ENCODE data around the gene ETV6. TPM values are rescaled to one million over a fixed set of nuclear protein-coding genes. Genes with fewer than 3 reads are reported as not detected.

The ETV6 gene
- total RNA-seq, 2 experiments from 2014 or later: 28.5 to 30.2 TPM

DNA sequence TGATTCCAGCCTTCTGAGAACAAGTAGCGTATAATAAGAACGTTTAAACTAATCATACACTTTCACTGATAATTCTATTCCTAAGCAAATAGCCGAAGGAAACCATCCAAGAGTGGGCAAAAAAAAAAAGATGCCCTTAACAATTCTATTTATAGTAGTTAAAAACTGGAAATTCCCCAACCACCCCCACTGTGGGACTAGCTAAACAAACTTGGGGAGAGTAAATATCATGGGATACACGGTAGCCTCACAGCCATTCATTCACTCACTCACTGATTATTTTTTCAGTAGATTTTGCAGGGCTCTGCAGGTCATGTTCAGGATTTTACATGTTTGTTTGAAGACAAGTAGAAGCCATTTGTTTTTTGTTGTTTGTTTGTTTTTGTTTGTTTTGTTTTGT is 197.0 kb downstream of the ETV6 start:
- H3K9me3 ChIP-seq (ENCODE audit: control insufficient read depth in 1 of 2, insufficient read depth in 1 of 2, low read length in 2 of 2): no peaks in the 10 kb centered on the region
- Mint-ChIP-seq H3K4me1 (ENCODE audit: low read depth) (no peaks in the 10 kb centered on the region), H3K36me3 (ENCODE audit: low read depth) (peaks cover 49% of the 10 kb centered on the region), H3K4me3 (no peak overlapping the region), H3K27me3 (no peaks in the 10 kb centered on the region), H3K27ac (no peak overlapping the region), H3K9me3 (no peaks in the 10 kb centered on the region)
- H3K27me3 ChIP-seq (ENCODE audit: control insufficient read depth in 1 of 2, insufficient read depth in 2 of 2, low read length in 2 of 2): no peaks in the 10 kb centered on the region
- POLR2A ChIA-PET: no interaction called here
- H3K27ac ChIP-seq (ENCODE audit: low read depth in 1 of 2, low read length in 2 of 2): no peak overlapping the region
- ATAC-seq (ENCODE audit: poor library complexity) (no peak), DNase-seq (no peak)
- no peaks in the 10 kb centered on the region for H3K4me1 ChIP-seq (ENCODE audit: insufficient read depth, low read length)
- TF ChIP-seq, protein P1, sequence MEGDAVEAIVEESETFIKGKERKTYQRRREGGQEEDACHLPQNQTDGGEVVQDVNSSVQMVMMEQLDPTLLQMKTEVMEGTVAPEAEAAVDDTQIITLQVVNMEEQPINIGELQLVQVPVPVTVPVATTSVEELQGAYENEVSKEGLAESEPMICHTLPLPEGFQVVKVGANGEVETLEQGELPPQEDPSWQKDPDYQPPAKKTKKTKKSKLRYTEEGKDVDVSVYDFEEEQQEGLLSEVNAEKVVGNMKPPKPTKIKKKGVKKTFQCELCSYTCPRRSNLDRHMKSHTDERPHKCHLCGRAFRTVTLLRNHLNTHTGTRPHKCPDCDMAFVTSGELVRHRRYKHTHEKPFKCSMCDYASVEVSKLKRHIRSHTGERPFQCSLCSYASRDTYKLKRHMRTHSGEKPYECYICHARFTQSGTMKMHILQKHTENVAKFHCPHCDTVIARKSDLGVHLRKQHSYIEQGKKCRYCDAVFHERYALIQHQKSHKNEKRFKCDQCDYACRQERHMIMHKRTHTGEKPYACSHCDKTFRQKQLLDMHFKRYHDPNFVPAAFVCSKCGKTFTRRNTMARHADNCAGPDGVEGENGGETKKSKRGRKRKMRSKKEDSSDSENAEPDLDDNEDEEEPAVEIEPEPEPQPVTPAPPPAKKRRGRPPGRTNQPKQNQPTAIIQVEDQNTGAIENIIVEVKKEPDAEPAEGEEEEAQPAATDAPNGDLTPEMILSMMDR (IDR thresholded peaks at IDR 0.05): no peak
- CTCF ChIA-PET: no interaction called here
- intact Hi-C loops (cut with DNase I, micrococcal nuclease): no loop called here
- H3K36me3 ChIP-seq (ENCODE audit: insufficient read depth, low read length): peaks cover 33% of the 10 kb centered on the region
- no peak overlapping the region for H3K4me3 ChIP-seq (ENCODE audit: low read length)

DNA sequence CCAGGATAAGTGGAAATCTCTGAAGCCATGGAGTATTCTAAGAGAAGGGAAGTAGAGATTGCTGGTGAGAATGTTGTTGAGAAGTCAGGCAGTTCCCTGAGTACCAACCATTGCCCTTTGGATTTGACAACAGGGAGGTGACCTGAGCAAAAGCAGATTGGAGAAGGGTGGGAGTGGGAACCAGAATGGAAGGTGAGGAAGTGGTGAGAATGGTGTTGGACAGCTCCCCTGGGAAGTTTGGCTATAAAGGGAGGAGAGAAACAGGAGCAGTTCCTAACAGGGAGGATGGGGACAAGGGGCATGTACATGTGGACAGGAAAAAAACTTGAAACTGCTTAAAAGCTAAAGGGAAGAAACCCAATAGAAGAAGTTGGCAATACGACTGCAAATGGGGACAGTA is 198.1 kb downstream of the ETV6 start:
- Mint-ChIP-seq H3K27ac (no peak overlapping the region), H3K4me3 (no peak overlapping the region), H3K36me3 (ENCODE audit: low read depth) (peaks cover 48% of the 10 kb centered on the region), H3K9me3 (no peaks in the 10 kb centered on the region), H3K4me1 (ENCODE audit: low read depth) (no peaks in the 10 kb centered on the region), H3K27me3 (no peaks in the 10 kb centered on the region)
- ATAC-seq (ENCODE audit: poor library complexity) (no peak), DNase-seq (no peak)
- no peaks in the 10 kb centered on the region for H3K4me1 ChIP-seq (ENCODE audit: insufficient read depth, low read length)
- no peaks in the 10 kb centered on the region for H3K9me3 ChIP-seq (ENCODE audit: control insufficient read depth in 1 of 2, insufficient read depth in 1 of 2, low read length in 2 of 2)
- H3K4me3 ChIP-seq (ENCODE audit: low read length): no peak overlapping the region
- POLR2A ChIA-PET: no interaction called here
- intact Hi-C loops (cut with DNase I, micrococcal nuclease): no loop called here
- no peak overlapping the region for H3K27ac ChIP-seq (ENCODE audit: low read depth in 1 of 2, low read length in 2 of 2)
- CTCF ChIA-PET: no interaction called here
- H3K27me3 ChIP-seq (ENCODE audit: control insufficient read depth in 1 of 2, insufficient read depth in 2 of 2, low read length in 2 of 2): no peaks in the 10 kb centered on the region
- peaks cover 25% of the 10 kb centered on the region for H3K36me3 ChIP-seq (ENCODE audit: insufficient read depth, low read length)
- TF ChIP-seq, protein P1 (IDR thresholded peaks at IDR 0.05): no peak

DNA sequence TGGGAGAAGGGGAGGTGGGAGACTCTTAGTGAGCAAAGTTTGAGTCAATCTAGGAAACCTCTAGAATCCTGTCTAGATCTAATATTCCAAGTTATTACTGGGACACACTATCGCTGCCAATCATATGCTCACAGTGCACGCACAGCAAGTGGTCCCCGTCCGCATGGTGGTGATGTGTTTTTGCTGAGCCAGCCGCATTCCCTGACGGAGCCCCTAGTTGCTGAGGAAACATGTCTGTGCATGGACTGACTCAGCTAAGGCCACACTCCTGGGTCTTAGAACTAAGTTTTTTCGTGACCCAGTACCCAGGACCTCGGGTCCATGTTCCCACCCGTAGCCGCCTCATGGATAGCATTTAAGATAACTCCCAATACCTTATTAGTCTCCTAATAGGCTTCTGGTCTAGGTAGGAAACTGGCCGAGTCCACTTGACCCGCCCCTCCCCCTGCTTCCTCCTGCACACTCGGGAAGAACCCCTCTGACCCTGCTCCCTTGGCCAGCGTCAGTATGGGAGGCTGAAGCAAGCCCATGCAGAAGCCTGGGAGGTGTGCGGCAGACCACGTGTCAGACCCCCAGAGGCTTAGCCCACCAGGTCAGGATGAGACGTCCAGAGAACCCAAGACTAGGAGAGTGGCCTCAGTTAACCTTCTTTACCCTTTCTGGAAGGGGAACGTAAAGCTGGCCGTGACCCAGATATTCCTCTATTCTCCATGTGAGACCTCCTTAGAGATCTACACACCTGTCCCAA is 200.5 kb downstream of the ETV6 start:
- H3K4me3 ChIP-seq (ENCODE audit: low read length): no peak overlapping the region
- peaks cover 47% of the 10 kb centered on the region for H3K36me3 Mint-ChIP-seq (ENCODE audit: low read depth)
- DNase-seq (no peak), ATAC-seq (ENCODE audit: poor library complexity) (no peak)
- H3K36me3 ChIP-seq (ENCODE audit: insufficient read depth, low read length): peaks cover 39% of the 10 kb centered on the region
- TF ChIP-seq, protein P1 (IDR thresholded peaks at IDR 0.05): no peak
- H3K27ac Mint-ChIP-seq: no peak overlapping the region
- no peak overlapping the region for H3K27ac ChIP-seq (ENCODE audit: low read depth in 1 of 2, low read length in 2 of 2)
- peaks cover 16% of the 10 kb centered on the region for H3K4me1 Mint-ChIP-seq (ENCODE audit: low read depth)
- H3K9me3 ChIP-seq (ENCODE audit: control insufficient read depth in 1 of 2, insufficient read depth in 1 of 2, low read length in 2 of 2): no peaks in the 10 kb centered on the region
- ChIA-PET CTCF (no interaction called here), POLR2A (no interaction called here)
- no peaks in the 10 kb centered on the region for H3K4me1 ChIP-seq (ENCODE audit: insufficient read depth, low read length)
- no peaks in the 10 kb centered on the region for H3K27me3 Mint-ChIP-seq
- H3K4me3 Mint-ChIP-seq: no peak overlapping the region
- no peaks in the 10 kb centered on the region for H3K27me3 ChIP-seq (ENCODE audit: control insufficient read depth in 1 of 2, insufficient read depth in 2 of 2, low read length in 2 of 2)
- H3K9me3 Mint-ChIP-seq: no peaks in the 10 kb centered on the region
- intact Hi-C loops (cut with DNase I, micrococcal nuclease): no loop called here
